ENCODE data around the gene KANSL1. TPM values are rescaled to one million over a fixed set of nuclear protein-coding genes. Genes with fewer than 3 reads are reported as not detected.
A peak's percentile ranks its signal among the peaks of the same experiment; 100 is the strongest.

Gene KANSL1
- polyA plus RNA-seq, 3 donors, result 3.1 to 31.9 (median 4.6) TPM

GRCh38 chr17:46086821-46087220 is 106.4 kb downstream of the KANSL1 start:
- DNase-seq, result no peak
- no peak overlapping the region for H3K4me2 ChIP-seq (replicated peaks; ENCODE audit: extremely low read depth, low read length, poor library complexity, severe bottlenecking)
- H4K20me1 ChIP-seq (ENCODE audit: insufficient read depth, low read length), result peaks cover 100% of the 10 kb centered on the region
- H3K27me3 ChIP-seq (ENCODE audit: control insufficient read depth in 2 of 2, insufficient read depth in 2 of 2, low read length in 2 of 2), result no peaks in the 10 kb centered on the region
- H3K27ac ChIP-seq (ENCODE audit: low read depth in 1 of 2, low read length in 2 of 2), result no peak overlapping the region
- intact Hi-C loops (cut with micrococcal nuclease), result no loop called here
- H3K79me2 ChIP-seq (ENCODE audit: insufficient read depth, low read length), result peaks cover 97% of the 10 kb centered on the region
- H3K36me3 ChIP-seq (replicated peaks in 1 of 2; ENCODE audit: control insufficient read depth in 1 of 2, insufficient read depth in 2 of 2, low read length in 2 of 2), result peaks cover 20 to 62% of the 10 kb centered on the region in 2 donors
- no peak overlapping the region for H3K4me3 Mint-ChIP-seq
- peak overlapping the region in 2 of 7 donors; percentile 41 to 48 for H3K27ac Mint-ChIP-seq
- H3K4me1 ChIP-seq (ENCODE audit: control insufficient read depth in 1 of 2, insufficient read depth in 2 of 2, low read length in 2 of 2), result no peaks in the 10 kb centered on the region
- no peak for TF ChIP-seq CTCF (IDR thresholded peaks at IDR 0.05)
- no peak overlapping the region for H2AFZ ChIP-seq (ENCODE audit: insufficient read depth, low read depth, low read length, poor library complexity, severe bottlenecking)
- H3K9ac ChIP-seq (ENCODE audit: insufficient read depth, low read length, poor library complexity, severe bottlenecking), result no peak overlapping the region
- H3K4me1 Mint-ChIP-seq, result peaks cover 8% of the 10 kb centered on the region
- WGBS (ENCODE audit: insufficient coverage), result 100% methylated on average over 3 of the region's 4 CpGs
- H3K27me3 Mint-ChIP-seq (ENCODE audit: low read depth in 3 of 3), result peaks cover 0 to 2% (median 0%) of the 10 kb centered on the region in 3 donors
- H3K9me3 ChIP-seq (replicated peaks in 1 of 2; ENCODE audit: control insufficient read depth in 1 of 2, insufficient read depth in 1 of 2, low read length in 2 of 2), result no peaks in the 10 kb centered on the region
- H3K36me3 Mint-ChIP-seq, result peaks cover 23 to 31% of the 10 kb centered on the region in 2 donors
- H3K9me3 Mint-ChIP-seq, result no peaks in the 10 kb centered on the region
- no peak overlapping the region for H3K4me3 ChIP-seq (replicated peaks in 1 of 3; ENCODE audit: low read depth in 2 of 3, low read length in 3 of 3)

GRCh38 chr17:46085522-46085921 is 107.7 kb downstream of the KANSL1 start:
- H3K36me3 Mint-ChIP-seq, result peaks cover 28 to 38% of the 10 kb centered on the region in 2 donors
- no CpG with 5 or more reads among the region's 6 CpGs for WGBS (ENCODE audit: insufficient coverage)
- Histone ChIP-seq H3K36me3 (replicated peaks in 1 of 2; ENCODE audit: control insufficient read depth in 1 of 2, insufficient read depth in 2 of 2, low read length in 2 of 2) (peaks cover 18 to 64% of the 10 kb centered on the region in 2 donors), H3K27me3 (ENCODE audit: control insufficient read depth in 2 of 2, insufficient read depth in 2 of 2, low read length in 2 of 2) (no peaks in the 10 kb centered on the region), H3K27ac (ENCODE audit: low read depth in 1 of 2, low read length in 2 of 2) (no peak overlapping the region), H3K4me1 (ENCODE audit: control insufficient read depth in 1 of 2, insufficient read depth in 2 of 2, low read length in 2 of 2) (no peaks in the 10 kb centered on the region), H4K20me1 (ENCODE audit: insufficient read depth, low read length) (peaks cover 100% of the 10 kb centered on the region), H3K9ac (ENCODE audit: insufficient read depth, low read length, poor library complexity, severe bottlenecking) (no peak overlapping the region), H3K9me3 (replicated peaks in 1 of 2; ENCODE audit: control insufficient read depth in 1 of 2, insufficient read depth in 1 of 2, low read length in 2 of 2) (no peaks in the 10 kb centered on the region), H3K4me3 (replicated peaks in 1 of 3; ENCODE audit: low read depth in 2 of 3, low read length in 3 of 3) (no peak overlapping the region), H2AFZ (ENCODE audit: insufficient read depth, low read depth, low read length, poor library complexity, severe bottlenecking) (no peak overlapping the region), H3K79me2 (ENCODE audit: insufficient read depth, low read length) (peaks cover 96% of the 10 kb centered on the region), H3K4me2 (replicated peaks; ENCODE audit: extremely low read depth, low read length, poor library complexity, severe bottlenecking) (no peak overlapping the region)
- peaks cover 8% of the 10 kb centered on the region for H3K4me1 Mint-ChIP-seq
- H3K9me3 Mint-ChIP-seq, result no peaks in the 10 kb centered on the region
- intact Hi-C loops (cut with micrococcal nuclease), result no loop called here
- peak overlapping the region in 1 of 7 donors; percentile 40 for H3K27ac Mint-ChIP-seq
- DNase-seq, result no peak
- peaks cover 0 to 2% (median 0%) of the 10 kb centered on the region in 3 donors for H3K27me3 Mint-ChIP-seq (ENCODE audit: low read depth in 3 of 3)
- no peak overlapping the region for H3K4me3 Mint-ChIP-seq
- no peak for TF ChIP-seq CTCF (IDR thresholded peaks at IDR 0.05)

Data from CD14-positive monocyte (primary cell).